ENCODE measurements around the gene PTP4A2.

DNA sequence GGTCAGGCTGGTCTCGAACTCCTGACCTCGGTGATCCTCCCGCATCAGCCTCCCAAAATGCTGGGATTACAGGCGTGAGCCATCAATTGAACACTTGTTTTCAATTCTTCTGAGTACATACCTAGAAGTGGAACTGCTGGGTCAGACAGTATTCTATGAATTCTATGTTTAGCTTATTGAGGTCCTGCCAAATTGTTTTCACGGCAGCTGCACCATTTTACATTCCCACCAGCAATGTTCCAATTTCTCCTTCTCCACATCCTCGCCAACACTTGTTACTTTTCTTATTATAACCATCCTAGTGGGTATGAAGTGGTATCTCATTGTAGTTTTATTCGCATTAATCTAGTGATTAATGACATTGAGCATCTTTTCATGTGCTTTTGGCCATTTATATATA is 49.9 kb downstream of the PTP4A2 start:
- TF ChIP-seq, protein P1, sequence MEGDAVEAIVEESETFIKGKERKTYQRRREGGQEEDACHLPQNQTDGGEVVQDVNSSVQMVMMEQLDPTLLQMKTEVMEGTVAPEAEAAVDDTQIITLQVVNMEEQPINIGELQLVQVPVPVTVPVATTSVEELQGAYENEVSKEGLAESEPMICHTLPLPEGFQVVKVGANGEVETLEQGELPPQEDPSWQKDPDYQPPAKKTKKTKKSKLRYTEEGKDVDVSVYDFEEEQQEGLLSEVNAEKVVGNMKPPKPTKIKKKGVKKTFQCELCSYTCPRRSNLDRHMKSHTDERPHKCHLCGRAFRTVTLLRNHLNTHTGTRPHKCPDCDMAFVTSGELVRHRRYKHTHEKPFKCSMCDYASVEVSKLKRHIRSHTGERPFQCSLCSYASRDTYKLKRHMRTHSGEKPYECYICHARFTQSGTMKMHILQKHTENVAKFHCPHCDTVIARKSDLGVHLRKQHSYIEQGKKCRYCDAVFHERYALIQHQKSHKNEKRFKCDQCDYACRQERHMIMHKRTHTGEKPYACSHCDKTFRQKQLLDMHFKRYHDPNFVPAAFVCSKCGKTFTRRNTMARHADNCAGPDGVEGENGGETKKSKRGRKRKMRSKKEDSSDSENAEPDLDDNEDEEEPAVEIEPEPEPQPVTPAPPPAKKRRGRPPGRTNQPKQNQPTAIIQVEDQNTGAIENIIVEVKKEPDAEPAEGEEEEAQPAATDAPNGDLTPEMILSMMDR (IDR thresholded peaks at IDR 0.05), result no peak
- TF ChIP-seq POLR2A (IDR thresholded peaks at IDR 0.05), result no peak

Data from uterus (tissue), 2 donors.